Measurements from ENCODE around the gene NGF.

The NGF gene

GRCh38 chr1:115299266-115299665 lies 38.8 kb downstream of the NGF start:
- TF ChIP-seq CTCF (IDR thresholded peaks at IDR 0.05; ENCODE audit: low read depth, low read length) = no peak
- H3K4me3 ChIP-seq (ENCODE audit: low read depth, low read length) = no peak overlapping the region

DNA sequence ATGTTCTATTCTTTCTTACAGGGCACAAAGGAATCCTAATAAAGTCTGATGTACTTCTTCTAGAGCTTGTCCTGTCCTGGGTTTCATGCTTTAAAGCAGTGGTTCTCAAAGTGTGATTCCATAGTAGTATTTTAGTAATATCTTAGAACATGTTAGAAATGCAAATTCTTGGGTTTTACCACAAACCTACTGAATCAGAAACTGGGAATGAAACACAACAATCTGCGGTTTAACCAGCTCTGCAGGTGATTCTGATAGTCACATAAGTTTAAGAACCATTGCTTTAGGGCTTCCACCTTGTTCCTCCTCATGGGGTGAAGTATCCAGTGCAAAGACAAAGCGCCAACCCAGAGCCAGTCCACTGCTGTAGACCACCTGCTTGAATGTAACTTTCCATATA lies 41.1 kb downstream of the NGF start:
- TF ChIP-seq CTCF (IDR thresholded peaks at IDR 0.05; ENCODE audit: low read depth, low read length) = no peak
- H3K4me3 ChIP-seq (ENCODE audit: low read depth, low read length) = no peak overlapping the region

- no peak for TF ChIP-seq CTCF (IDR thresholded peaks at IDR 0.05; ENCODE audit: low read depth, low read length)
- no peak overlapping the region for H3K4me3 ChIP-seq (ENCODE audit: low read depth, low read length)
These were observed 41.9 kb downstream of the NGF start for GRCh38 chr1:115295904-115296696.

DNA sequence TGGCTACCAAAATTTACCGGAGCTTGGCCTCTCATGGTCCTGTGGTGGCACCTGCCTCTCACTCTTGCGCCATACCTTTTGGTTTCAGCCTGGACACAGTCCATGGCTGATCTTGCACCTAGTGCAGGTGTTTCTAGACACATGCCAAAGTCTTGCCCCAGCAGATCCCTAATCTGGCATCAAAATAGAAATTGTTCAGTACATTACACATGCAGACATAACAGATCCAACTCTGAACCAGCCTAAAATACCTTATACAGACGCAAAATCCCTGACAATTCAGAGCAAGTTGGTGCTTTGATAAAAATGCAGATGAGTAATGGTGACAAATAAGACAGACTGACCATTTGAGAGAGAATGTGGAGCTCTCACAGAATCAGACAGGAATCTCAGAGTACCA lies 44.1 kb downstream of the NGF start:
- TF ChIP-seq CTCF (IDR thresholded peaks at IDR 0.05; ENCODE audit: low read depth, low read length) = no peak
- H3K4me3 ChIP-seq (ENCODE audit: low read depth, low read length) = no peak overlapping the region

GRCh38 chr1:115293006-115293405 lies 45.0 kb downstream of the NGF start:
- no peak overlapping the region for H3K4me3 ChIP-seq (ENCODE audit: low read depth, low read length)
- no peak for TF ChIP-seq CTCF (IDR thresholded peaks at IDR 0.05; ENCODE audit: low read depth, low read length)

GRCh38 chr1:115291741-115292140 lies 46.3 kb downstream of the NGF start:
- no peak overlapping the region for H3K4me3 ChIP-seq (ENCODE audit: low read depth, low read length)
- TF ChIP-seq CTCF (IDR thresholded peaks at IDR 0.05; ENCODE audit: low read depth, low read length) = no peak

DNA sequence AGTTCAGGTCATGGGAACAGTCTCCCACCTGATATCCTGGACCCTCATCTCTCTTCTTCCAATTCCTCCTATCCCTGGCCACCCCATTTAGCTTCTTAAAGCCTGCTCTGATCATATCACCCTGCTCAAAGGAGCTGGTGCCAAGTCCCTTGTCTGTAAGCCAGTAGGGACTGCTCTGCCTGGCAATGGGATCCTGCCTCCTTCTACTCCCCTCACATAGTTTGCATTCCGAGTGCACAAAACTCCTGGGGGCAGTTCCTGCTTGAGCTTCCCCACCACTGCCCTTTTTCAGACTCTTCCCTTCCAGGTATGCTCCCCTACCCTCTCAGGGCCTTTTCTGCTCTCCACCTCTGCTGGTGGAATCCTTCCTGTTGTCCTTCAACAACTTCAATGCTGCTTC lies 48.1 kb downstream of the NGF start:
- H3K4me3 ChIP-seq (ENCODE audit: low read depth, low read length) = no peak overlapping the region
- no peak for TF ChIP-seq CTCF (IDR thresholded peaks at IDR 0.05; ENCODE audit: low read depth, low read length)

Measured in WI38 (cell line).